Tibial nerve (tissue), 4 donors: ENCODE measurements around the gene PLCB2.

Experiments used
- CTCF ChIP-seq, 5 experiments: fragments of 200-600 bp in 3 of 5; fragments of 450-650 bp in 2 of 5; sonication (generic) in 3 of 5; IDR thresholded peaks; one replicate each; pipeline ENCODE4 v1.5.1; 2016 to 2019; ENCODE audit warnings: antibody characterized with exemption in 5 of 5, mild to moderate bottlenecking in 3 of 5, moderate library complexity in 2 of 5
- EP300 ChIP-seq, 2 donors: sonication (generic); formaldehyde crosslinking; IDR thresholded peaks; one replicate each; pipeline ENCODE4 v1.6.1; 2017; ENCODE audit warnings: antibody characterized with exemption in 2 of 2, mild to moderate bottlenecking in 1 of 2
- POLR2A ChIP-seq, 2 donors: fragments of 450-650 bp; IDR thresholded peaks; one replicate each; pipeline ENCODE4 v1.6.1; 2017; ENCODE audit warnings: antibody characterized with exemption in 2 of 2, mild to moderate bottlenecking in 2 of 2, moderate library complexity in 2 of 2

DNA sequence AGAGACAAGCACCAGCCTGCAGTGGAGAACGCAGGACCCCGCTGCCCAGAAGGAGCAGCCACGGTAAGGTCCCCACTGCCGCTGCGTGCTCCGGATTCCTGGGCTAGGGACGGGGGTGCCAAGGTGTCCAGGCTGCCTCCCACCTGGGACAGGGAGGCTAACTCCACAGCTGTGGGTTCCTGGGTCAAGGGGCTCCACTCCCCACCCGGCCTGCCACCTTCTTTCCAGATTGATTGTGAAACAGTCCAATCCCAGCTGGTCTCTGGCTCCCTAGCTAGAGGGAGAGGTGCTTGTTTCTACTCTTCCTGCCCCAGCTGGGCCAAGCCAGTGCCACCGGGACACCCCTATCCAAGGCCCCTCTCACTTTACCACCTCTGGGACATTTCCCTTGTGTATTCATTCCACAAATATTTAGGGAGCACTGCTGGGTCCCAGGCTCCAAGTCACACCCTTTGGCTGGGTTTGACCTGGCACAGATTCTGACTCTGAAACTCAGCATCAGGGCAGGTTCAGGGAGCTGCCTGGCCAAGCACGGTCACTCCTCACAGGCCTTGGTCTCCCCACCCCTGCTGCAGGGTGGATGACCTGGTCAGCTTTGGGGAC, 67.0 kb downstream of the PLCB2 start:
- no peak for TF ChIP-seq CTCF (IDR thresholded peaks at IDR 0.05)
- no peak for TF ChIP-seq POLR2A (IDR thresholded peaks at IDR 0.05)
- TF ChIP-seq EP300 (IDR thresholded peaks at IDR 0.05) = no peak
